ENCODE measurements around the gene EGR1. TPM values are rescaled to one million over a fixed set of nuclear protein-coding genes. Genes with fewer than 3 reads are reported as not detected.

The EGR1 gene
- total RNA-seq, 1 experiment from 2014 or later: 173 TPM

DNA sequence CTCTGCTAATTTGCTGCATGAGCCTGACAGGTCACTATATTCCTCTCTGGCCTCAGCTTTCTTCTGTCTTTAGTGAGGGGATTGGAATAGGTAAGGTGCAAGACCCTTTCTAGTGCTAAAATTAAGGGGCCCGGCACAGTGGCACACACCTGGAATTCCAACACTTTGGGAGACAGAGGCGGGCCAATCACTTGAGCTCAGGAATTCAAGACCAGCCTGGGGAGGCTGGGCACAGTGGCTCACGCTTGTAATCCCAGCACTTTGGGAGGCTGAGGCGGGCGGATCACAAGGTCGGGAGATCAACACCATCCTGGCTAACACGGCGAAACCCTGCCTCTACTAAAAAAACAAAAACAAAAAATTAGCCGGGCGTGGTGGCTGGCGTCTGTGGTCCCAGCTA, 37.2 kb downstream of the EGR1 start:
- H3K79me2 ChIP-seq (ENCODE audit: insufficient read depth, low read length): no peaks in the 10 kb centered on the region
- H3K4me2 ChIP-seq (ENCODE audit: low read length): no peak overlapping the region
- ATAC-seq (no peak), DNase-seq (ENCODE audit: low read depth, low spot score) (no peak)
- no peak for TF ChIP-seq ZFX (IDR thresholded peaks at IDR 0.05)
- no peak for TF ChIP-seq FOSL1 (IDR thresholded peaks at IDR 0.05; ENCODE audit: low read depth)
- no peak for TF ChIP-seq CTCF (IDR thresholded peaks at IDR 0.05 in 2 of 3, conservative IDR thresholded peaks at IDR 0.05 in 1 of 3; ENCODE audit: borderline replicate concordance in 1 of 3, insufficient read depth in 1 of 3, low read depth in 2 of 3, low read length in 2 of 3)
- TF ChIP-seq EZH2phosphoT487 (IDR thresholded peaks at IDR 0.05; ENCODE audit: borderline replicate concordance): no peak
- TF ChIP-seq SIN3A (IDR thresholded peaks at IDR 0.05; ENCODE audit: low read depth): no peak
- TF ChIP-seq CEBPB (IDR thresholded peaks at IDR 0.05; ENCODE audit: low read depth): no peak
- no peak for TF ChIP-seq CBX3 (IDR thresholded peaks at IDR 0.05; ENCODE audit: low read depth)
- no peak for TF ChIP-seq SRF (IDR thresholded peaks at IDR 0.05; ENCODE audit: low read depth)
- TF ChIP-seq, protein P1, sequence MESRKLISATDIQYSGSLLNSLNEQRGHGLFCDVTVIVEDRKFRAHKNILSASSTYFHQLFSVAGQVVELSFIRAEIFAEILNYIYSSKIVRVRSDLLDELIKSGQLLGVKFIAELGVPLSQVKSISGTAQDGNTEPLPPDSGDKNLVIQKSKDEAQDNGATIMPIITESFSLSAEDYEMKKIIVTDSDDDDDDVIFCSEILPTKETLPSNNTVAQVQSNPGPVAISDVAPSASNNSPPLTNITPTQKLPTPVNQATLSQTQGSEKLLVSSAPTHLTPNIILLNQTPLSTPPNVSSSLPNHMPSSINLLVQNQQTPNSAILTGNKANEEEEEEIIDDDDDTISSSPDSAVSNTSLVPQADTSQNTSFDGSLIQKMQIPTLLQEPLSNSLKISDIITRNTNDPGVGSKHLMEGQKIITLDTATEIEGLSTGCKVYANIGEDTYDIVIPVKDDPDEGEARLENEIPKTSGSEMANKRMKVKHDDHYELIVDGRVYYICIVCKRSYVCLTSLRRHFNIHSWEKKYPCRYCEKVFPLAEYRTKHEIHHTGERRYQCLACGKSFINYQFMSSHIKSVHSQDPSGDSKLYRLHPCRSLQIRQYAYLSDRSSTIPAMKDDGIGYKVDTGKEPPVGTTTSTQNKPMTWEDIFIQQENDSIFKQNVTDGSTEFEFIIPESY (IDR thresholded peaks at IDR 0.05; ENCODE audit: extremely low read depth, insufficient replicate concordance, low read length): no peak
- TF ChIP-seq REST (IDR thresholded peaks at IDR 0.05; ENCODE audit: low read depth): no peak
- no peak for TF ChIP-seq ELF1 (IDR thresholded peaks at IDR 0.05; ENCODE audit: borderline replicate concordance, low read depth)
- TF ChIP-seq YY1 (IDR thresholded peaks at IDR 0.05; ENCODE audit: extremely low read depth, insufficient replicate concordance, low read depth, low read length): no peak
- TF ChIP-seq EGR1 (IDR thresholded peaks at IDR 0.05; ENCODE audit: low read depth): no peak
- TF ChIP-seq, protein P2, sequence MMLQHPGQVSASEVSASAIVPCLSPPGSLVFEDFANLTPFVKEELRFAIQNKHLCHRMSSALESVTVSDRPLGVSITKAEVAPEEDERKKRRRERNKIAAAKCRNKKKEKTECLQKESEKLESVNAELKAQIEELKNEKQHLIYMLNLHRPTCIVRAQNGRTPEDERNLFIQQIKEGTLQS (IDR thresholded peaks at IDR 0.05): no peak
- TF ChIP-seq SP1 (IDR thresholded peaks at IDR 0.05; ENCODE audit: low read depth): no peak
- TF ChIP-seq POLR2A (IDR thresholded peaks at IDR 0.05; ENCODE audit: borderline replicate concordance, extremely low read depth, insufficient read depth, insufficient read length): no peak
- BruUV-seq (replicated peaks): no TSS peak
- H3K9me3 ChIP-seq (ENCODE audit: control insufficient read depth in 1 of 2, insufficient read depth in 1 of 2, low read depth in 1 of 2, low read length in 2 of 2): no peaks in the 10 kb centered on the region
- H4K20me1 ChIP-seq (ENCODE audit: insufficient read depth): no peaks in the 10 kb centered on the region
- peaks cover 3 to 4% of the 10 kb centered on the region in 2 experiments; a peak in 3 of 4 replicates for H3K36me3 ChIP-seq (ENCODE audit: control insufficient read depth in 1 of 2, insufficient read depth in 2 of 2, low read length in 2 of 2)
- intact Hi-C loops (cut with micrococcal nuclease): loop anchor here (5.0 kb wide), 1 partner anchor 320 kb away; no protein-coding TSS in a partner anchor
- H3K4me3 ChIP-seq (replicated peaks in 1 of 2; ENCODE audit: low read depth in 1 of 2, low read length in 2 of 2): no peak overlapping the region
- H3K9ac ChIP-seq (ENCODE audit: low read length): no peak overlapping the region
- H2AFZ ChIP-seq (ENCODE audit: low read depth, low read length, poor library complexity, severe bottlenecking): no peak overlapping the region
- ChIA-PET RAD21 (ENCODE audit: low non-redundant PET in 1 of 2, low total read pairs in 2 of 2, uncharacterized antibody in 2 of 2, unreplicated experiment in 2 of 2) (interaction anchor here in 1 of 2 experiments (1.9 kb wide), 1 partner anchor 52 kb away, joined by 7 read pairs; no protein-coding TSS in a partner anchor), POLR2A (interaction anchor here (0.7 to 3.0 kb wide), 3 partner anchors 12 to 37 kb away, joined by 3 to 16 read pairs (median 3); partner anchors contain the start of gene EGR1), CTCF (interaction anchor here (1.0 to 3.6 kb wide), 5 partner anchors 38 to 322 kb away, joined by 3 to 51 read pairs (median 9); partner anchors contain the start of gene EGR1)
- H3K27me3 ChIP-seq (ENCODE audit: insufficient read depth, low read length): no peaks in the 10 kb centered on the region
- H3K9me2 ChIP-seq (ENCODE audit: insufficient read depth): no peaks in the 10 kb centered on the region
- no peaks in the 10 kb centered on the region for H3K4me1 ChIP-seq (ENCODE audit: control insufficient read depth in 1 of 2, insufficient read depth in 2 of 2, low read length in 2 of 2)
- no peak overlapping the region for H3K27ac ChIP-seq (ENCODE audit: low read depth, low read length)
